Hematopoietic multipotent progenitor cell treated with erythropoietin and hydrocortisone succinate and interleukin-3 and kit ligand, for 8 days (in vitro differentiated cells): Measurements from ENCODE around the gene STYXL1.
"Not testable (repeated sequence)": the region's sequence is repeated elsewhere in the genome, so short reads cannot be mapped to it uniquely, and the experiment has no call there.

ENCODE experiments used
- DNase-seq: peaks from one replicate; pipeline ENCODE4 v3.0.0-alpha.2; 2015

STYXL1 gene

GRCh38 chr7:76023002-76023401, 24.8 kb downstream of the STYXL1 start:
- no peak for DNase-seq

GRCh38 chr7:76022026-76022780, 25.6 kb downstream of the STYXL1 start:
- no peak for DNase-seq

GRCh38 chr7:76020031-76020714, 27.6 kb downstream of the STYXL1 start:
- DNase-seq = peak; percentile 74

GRCh38 chr7:76018520-76018919, 29.3 kb downstream of the STYXL1 start:
- DNase-seq = not testable (repeated sequence)

- no peak for DNase-seq
These were observed 31.4 kb downstream of the STYXL1 start for GRCh38 chr7:76016191-76016947.

- DNase-seq = no peak
These were observed 36.3 kb downstream of the STYXL1 start for GRCh38 chr7:76011442-76011861.

- DNase-seq = no peak
These were observed 37.9 kb downstream of the STYXL1 start for GRCh38 chr7:76009672-76010600.

GRCh38 chr7:76008156-76008687, 39.6 kb downstream of the STYXL1 start:
- no peak for DNase-seq

GRCh38 chr7:76005004-76005403, 42.8 kb downstream of the STYXL1 start:
- not testable (repeated sequence) for DNase-seq

- no peak for DNase-seq
These were observed 44.4 kb downstream of the STYXL1 start for GRCh38 chr7:76003351-76003750.

GRCh38 chr7:76002822-76003221, 45.0 kb downstream of the STYXL1 start:
- DNase-seq = no peak

- no peak for DNase-seq
These were observed 45.7 kb downstream of the STYXL1 start for GRCh38 chr7:76002139-76002538.

GRCh38 chr7:76000566-76000965, 47.2 kb downstream of the STYXL1 start:
- no peak for DNase-seq

- no peak for DNase-seq
These were observed 49.8 kb downstream of the STYXL1 start for GRCh38 chr7:75998038-75998437.

- DNase-seq = no peak
These were observed 51.3 kb downstream of the STYXL1 start for GRCh38 chr7:75996476-75996875.

GRCh38 chr7:75995996-75996395, 51.8 kb downstream of the STYXL1 start:
- DNase-seq = no peak

GRCh38 chr7:75995052-75995471, 52.7 kb downstream of the STYXL1 start:
- DNase-seq = no peak

- peak; percentile 88 for DNase-seq
These were observed 53.3 kb downstream of the STYXL1 start, which contains the start of gene TMEM120A for GRCh38 chr7:75994388-75995051. TSS of gene TMEM120A (minus strand) at chr7:75994595. CDS start at chr7:75994570, 25 bp downstream.

- DNase-seq = peak; percentile 17
These were observed 54.0 kb downstream of the STYXL1 start for GRCh38 chr7:75993689-75994387.

GRCh38 chr7:75992083-75992755, 55.6 kb downstream of the STYXL1 start:
- no peak for DNase-seq
